GM21423 (cell line): Measurements from ENCODE around the gene GET4.
A peak's percentile ranks its signal among the peaks of the same experiment; 100 is the strongest.
"Not testable (repeated sequence)": the region's sequence is repeated elsewhere in the genome, so short reads cannot be mapped to it uniquely, and the experiment has no call there.

Experiments used
- ATAC-seq: cut with Tn5 transposase; IDR thresholded peaks from one replicate; pipeline ENCODE4 v1.9.1; 2021; ENCODE audit warnings: mild to moderate bottlenecking, moderate library complexity; ENCODE audit not compliant: unreplicated experiment

GET4 gene

DNA sequence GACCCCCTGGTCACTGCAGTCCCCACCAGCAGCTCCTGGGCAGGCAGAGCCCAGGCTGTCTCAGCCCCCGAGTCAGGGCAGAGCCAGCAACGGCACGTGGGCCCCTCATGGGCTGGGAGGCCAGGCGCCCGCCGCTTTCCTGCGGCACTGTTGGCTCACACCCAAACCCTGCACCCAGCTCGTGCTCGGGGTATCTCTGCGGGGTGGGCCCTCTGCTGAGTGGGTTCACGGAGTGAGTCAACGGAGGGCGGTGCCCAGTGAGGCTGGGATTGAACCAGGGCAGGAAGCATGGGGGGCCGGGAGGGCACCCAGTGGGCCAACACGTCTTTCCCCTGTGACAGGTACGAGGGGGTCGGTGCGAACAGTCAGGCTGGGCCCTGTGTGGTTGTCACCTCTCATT, 49.2 kb downstream of the GET4 start:
- ATAC-seq: no peak

DNA sequence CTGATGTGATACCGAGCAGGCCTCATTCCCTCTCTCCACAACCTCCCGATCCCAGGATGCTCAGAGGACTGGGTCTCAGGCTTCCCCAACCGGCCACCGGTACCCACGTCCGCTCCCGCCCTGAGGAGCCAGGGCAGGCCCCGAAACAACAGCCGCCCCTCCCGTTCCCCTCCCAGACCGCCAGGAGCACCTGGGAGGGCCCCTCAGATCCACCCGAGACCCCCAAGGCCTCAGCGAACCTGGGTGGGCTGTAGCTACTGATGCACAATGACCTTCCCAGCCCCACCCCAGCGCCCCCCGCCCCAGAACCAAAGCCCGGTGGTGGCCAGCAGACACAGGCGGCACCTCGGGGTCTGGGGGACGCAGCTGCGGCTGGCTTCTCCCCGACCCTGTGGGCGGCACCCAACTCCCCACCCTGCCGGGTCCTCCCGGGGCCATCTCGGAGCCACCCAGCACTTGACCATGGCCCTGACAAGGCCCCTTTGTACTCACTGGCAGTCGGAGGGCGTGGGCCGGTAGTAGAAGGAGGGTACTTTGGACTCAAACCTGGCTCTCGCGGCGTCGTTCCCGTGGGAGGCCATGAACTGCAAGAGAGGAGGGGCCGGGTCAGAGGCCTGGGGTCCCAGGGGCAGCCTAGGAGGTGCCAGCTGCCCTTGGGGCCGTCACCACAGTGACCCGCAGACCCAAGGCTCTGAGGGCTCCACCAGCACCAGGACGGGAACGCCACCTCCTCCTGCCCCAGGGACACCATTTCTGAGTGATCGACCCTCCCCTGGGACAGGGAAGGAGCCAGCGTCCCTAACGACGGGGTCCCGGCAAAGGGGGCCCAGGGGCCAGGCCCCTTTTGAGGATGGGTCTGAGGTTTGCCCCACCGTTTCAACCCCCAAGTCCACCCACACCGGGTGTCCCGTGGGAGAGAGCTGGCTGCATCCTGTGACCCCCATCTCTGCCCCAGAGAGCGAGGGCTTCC, 50.0 kb downstream of the GET4 start:
- ATAC-seq: no peak

DNA sequence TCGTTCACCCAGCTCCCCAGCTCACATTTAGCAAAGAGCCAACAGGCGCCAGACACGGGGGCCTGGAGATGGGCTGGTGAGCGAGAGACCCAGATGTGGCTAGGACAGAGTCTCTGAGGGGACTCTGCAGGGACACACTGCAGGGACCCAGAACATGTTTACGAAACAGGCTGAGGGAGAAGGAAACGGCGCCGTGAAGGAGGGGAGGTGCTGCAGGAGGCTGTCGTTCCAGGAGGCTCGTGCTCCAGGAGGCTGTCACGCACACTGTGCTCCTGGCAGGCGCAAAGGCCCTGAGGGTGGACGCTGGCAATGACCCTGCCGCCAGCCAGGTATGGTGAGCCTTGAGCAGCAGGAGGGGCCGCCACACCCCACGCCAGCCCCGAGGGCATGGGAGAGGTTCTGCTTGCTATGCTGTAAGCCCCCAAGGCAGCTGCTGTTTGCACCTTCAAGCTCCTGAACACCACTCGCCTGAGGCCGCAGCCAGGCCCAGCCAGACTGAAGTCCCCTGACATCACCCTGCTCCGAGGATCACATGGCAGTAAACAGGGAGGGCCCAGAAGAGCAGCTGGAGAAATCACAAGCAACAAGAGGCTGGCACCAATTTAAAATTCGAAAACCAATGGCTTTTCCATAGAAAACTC, 50.8 kb downstream of the GET4 start:
- no peak for ATAC-seq

- ATAC-seq: no peak
These were observed 53.0 kb downstream of the GET4 start for GRCh38 chr7:929311-929711.

- ATAC-seq: no peak
These were observed 54.8 kb downstream of the GET4 start for GRCh38 chr7:930975-931758.

DNA sequence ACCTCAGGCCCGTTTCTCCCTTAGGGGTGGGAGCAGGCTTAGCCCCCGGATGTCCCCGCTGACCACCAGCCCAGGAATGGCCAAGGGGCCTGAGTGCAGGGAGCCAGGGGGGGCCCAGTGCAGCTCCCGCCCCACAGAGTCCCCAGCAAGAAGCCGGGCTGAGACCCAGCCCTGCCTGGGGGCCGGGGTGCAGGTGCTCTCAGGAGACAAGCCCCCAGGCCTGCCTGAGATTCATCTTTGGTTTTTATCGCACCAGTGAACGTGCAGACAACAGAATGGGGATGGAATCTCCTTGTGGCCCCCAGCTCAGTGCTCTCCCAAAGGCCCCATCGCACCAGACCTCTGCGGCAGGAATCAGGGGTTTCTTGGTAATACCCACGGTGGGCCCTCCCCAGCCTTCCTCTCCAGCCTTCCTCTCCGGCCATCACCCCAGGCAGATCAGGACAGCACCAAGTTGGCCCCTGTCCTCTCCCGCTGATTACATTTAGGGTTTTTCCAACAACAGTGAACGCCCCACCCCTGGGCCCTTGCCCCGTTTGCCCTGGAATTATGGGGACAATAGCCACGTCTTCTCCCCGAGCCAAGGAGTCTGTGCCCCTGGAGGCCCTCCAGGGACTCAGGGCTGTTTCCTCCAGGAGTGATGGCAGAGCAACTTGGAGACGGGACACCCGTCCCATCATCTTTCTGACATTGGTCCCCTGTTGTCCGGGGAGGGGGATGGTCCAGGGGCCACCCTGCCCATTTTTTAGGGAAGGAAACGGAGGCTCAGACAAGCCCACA, 55.7 kb downstream of the GET4 start:
- ATAC-seq: no peak

GRCh38 chr7:932651-932975, 56.3 kb downstream of the GET4 start:
- no peak for ATAC-seq

DNA sequence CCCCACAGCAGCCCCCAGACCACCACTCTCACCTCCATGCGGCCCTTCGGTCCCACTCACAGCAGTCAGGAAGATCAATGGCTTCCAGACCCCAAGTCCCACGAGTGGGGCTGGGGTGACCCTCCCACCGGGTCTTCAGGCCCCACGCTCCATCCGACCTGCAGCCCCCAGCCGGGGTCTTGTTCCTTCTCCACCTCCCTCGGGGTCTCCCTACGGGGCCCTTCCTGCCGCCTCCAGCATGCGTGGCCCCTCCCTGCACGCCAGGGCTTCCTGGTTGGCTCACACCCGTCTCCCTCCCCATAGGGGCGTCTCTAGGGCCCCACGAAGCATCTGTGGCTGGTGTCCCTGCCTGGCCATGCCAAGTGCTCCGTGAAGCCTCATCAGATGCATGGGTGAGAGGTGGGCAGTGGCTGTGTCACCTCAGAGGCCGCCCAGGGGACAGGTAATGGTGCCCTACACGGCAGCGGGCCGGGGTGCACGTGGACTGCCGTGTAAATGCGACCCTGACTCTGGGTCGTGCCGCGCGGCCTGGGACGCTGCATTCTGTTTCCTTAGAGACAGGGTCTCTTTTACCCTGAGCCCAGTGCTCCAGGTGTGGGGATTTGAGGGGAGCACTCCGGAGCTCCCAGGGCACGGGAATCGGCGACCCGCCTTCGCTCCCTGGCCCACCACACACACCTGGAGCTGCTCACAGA, 58.3 kb downstream of the GET4 start:
- no peak for ATAC-seq

DNA sequence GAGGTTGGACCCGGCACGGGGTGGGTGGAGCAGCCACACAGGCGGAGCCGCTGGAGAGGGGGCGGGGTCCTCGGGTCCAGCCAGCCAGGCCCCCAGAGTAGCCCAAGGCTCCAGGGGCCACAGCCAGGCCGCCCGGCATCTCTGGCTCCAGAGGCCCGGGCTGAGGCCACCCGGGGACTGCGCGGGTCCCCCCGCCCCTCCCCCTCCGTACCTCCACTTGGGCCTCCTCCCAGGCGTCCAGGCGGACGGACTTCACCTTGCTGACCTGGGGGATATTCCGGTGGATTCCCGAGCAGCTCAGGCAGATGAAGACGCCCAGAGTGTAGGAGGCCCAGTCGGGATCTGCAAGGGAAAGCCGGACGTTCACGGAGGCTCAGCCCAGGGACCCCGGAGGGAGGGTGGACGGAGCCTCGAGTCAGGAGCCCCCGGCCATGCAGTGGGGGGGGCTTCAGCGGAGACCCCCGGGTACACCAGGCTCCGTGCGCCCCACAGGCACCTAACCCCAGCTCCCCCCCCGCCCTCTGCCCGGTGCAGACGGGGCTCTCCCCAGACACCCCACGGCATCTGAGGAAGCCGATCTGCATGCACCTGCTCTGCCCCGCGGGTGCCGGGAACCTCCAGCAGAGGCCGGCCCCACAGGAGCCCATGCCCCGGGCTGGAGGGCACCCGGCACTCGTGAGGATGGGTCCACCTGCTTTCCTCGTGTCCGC, 59.0 kb downstream of the GET4 start:
- no peak for ATAC-seq

GRCh38 chr7:935874-936385, 59.6 kb downstream of the GET4 start:
- no peak for ATAC-seq

GRCh38 chr7:936386-937054, 60.2 kb downstream of the GET4 start:
- peak; percentile 76 for ATAC-seq

- ATAC-seq: no peak
These were observed 61.6 kb downstream of the GET4 start for GRCh38 chr7:937856-938484.

DNA sequence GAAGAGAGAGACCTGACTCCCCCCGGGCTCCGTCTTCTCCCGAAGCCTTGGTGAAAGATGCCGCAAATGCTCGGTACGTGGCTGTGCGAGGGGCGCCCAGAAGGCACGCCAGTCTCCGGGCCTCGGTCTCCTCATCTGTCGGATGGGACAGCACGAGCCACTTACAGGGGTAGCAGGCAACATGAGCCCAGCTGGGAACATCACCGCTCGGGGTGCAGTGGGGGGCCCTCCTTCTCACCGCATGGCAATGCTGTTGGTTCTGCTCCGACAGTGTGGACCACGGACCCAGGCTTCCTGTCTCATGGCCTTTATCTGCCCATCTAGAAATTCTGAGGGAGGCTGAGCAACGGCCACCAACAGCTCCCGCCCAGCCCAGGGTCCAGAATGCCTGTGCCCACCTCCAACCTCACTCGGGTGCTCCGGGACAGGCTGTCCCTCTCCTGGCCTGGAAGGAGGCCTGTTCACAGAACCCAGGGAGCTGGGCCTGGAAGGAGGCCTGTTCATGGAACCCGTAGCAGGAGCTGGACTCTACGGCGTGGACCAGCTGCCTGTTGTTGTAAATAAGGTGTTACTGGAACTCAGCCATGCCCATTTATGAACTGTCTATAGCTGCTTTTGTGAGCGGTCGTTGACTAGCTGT, 62.3 kb downstream of the GET4 start:
- no peak for ATAC-seq

- no peak for ATAC-seq
These were observed 63.5 kb downstream of the GET4 start for GRCh38 chr7:939843-940242.

GRCh38 chr7:940599-941408, 64.5 kb downstream of the GET4 start:
- ATAC-seq: no peak

- ATAC-seq: not testable (repeated sequence)
These were observed 67.4 kb downstream of the GET4 start for GRCh38 chr7:943793-944192.

GRCh38 chr7:944744-945143, 68.4 kb downstream of the GET4 start:
- no peak for ATAC-seq
